Esophagus squamous epithelium (tissue), 5 donors: Measurements from ENCODE around the gene PRR35. TPM values are rescaled to one million over a fixed set of nuclear protein-coding genes. Genes with fewer than 3 reads are reported as not detected.

Experiments used
- DNase-seq: peaks from one replicate; lab custom pipeline; 2025; lab: John Stamatoyannopoulos, UW
- H3K27ac ChIP-seq, 4 donors: fragments of 200-600 bp; sonication (generic); one replicate each; pipeline ENCODE4 v1.5.1; 2016 to 2019; ENCODE audit warnings: mild to moderate bottlenecking in 1 of 4
- H3K27me3 ChIP-seq, 4 donors: fragments of 200-600 bp; sonication (generic); 1 replicate in 3 of 4; 2 replicates in 1 of 4; pipeline versions ENCODE4 v1.5.1 to v1.6.0; 2017 to 2021; ENCODE audit warnings: antibody characterized with exemption in 1 of 4
- H3K36me3 ChIP-seq, 3 donors: fragments of 200-600 bp; sonication (generic); one replicate each; pipeline ENCODE4 v1.5.1; 2016 to 2019
- H3K4me1 ChIP-seq, 3 donors: fragments of 200-600 bp; sonication (generic); one replicate each; pipeline ENCODE4 v1.5.1; 2017 to 2019
- H3K4me3 ChIP-seq, 4 donors: fragments of 200-600 bp; sonication (generic); 1 replicate in 3 of 4; 2 replicates in 1 of 4; pipeline ENCODE4 v1.5.1; 2016 to 2019; ENCODE audit warnings: mild to moderate bottlenecking in 2 of 4, moderate library complexity in 1 of 4
- H3K9me3 ChIP-seq, 3 donors: fragments of 200-600 bp; sonication (generic); one replicate each; pipeline ENCODE4 v1.5.1; 2016 to 2019
- POLR2A ChIP-seq, 4 donors: fragments of 450-650 bp; IDR thresholded peaks; one replicate each; pipeline ENCODE4 v1.6.1; 2017; ENCODE audit warnings: antibody characterized with exemption in 4 of 4, mild to moderate bottlenecking in 4 of 4, moderate library complexity in 3 of 4
- WGBS, 2 donors: methylation state at CpG; one replicate each; pipeline ENCODE4 v1.1.5; 2018; 5-methylcytosine and 5-hydroxymethylcytosine counted together
- intact Hi-C: fragments of 100-400 bp; cut with DNase I; formaldehyde crosslinking; loops from one replicate; pipeline ENCODE4 v1.15.0; 2022
- total RNA-seq, 4 donors: library from RNA; depleted of rRNA; stranded (reverse); fragments of >200 nt; gene quantifications; one replicate each; pipeline ENCODE4 v1.1.0, GENCODE V29; 2016
- TF ChIP-seq, protein P1 (sequence below), 6 experiments: fragments of 450-650 bp in 4 of 6; fragments of 200-600 bp in 2 of 6; sonication (generic) in 2 of 6; IDR thresholded peaks; one replicate each; pipeline ENCODE4 v1.5.1; 2016 to 2019; ENCODE audit warnings: antibody characterized with exemption in 6 of 6, mild to moderate bottlenecking in 4 of 6, moderate library complexity in 4 of 6
- donor health status: DM: yes; HTN: yes; CAD: no.

The PRR35 gene
- total RNA-seq, 4 donors from 2014 or later = not detected

DNA sequence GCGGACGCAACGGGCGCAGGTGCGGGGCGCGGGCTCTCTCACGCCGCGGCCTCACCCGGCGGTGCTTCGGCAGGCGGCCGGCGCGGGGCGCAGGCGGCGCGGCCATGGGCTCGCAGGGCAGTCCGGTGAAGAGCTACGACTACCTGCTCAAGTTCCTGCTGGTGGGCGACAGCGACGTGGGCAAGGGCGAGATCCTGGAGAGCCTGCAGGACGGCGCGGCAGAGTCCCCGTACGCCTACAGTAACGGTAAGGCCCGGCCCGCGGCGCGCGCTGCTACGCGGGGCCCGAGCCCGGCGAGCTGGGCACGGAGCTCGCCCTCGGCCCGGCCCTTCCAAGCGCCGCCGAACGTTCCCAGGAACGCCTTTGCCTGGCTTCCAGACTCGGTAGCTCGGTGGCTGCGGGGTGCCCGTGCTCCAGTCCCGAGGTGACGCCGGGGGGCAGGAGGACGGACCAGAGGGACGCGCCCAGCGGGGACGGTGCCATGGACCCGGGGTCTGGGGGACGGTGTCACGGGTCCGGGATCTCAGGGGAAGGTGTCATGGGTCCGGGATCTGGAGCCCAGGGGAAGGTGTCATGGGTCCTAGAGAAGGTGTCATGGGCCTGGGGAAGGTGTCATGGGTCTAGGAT, 30.1 kb downstream of the PRR35 start:
- H3K27ac ChIP-seq = peak overlapping the region; percentile 93 to 99 (median 96)
- H3K36me3 ChIP-seq = no peaks in the 10 kb centered on the region
- intact Hi-C loops = no loop called here
- TF ChIP-seq POLR2A (IDR thresholded peaks at IDR 0.05) = peak in 2 of 4 donors; percentile 34 to 38
- TF ChIP-seq, protein P1, sequence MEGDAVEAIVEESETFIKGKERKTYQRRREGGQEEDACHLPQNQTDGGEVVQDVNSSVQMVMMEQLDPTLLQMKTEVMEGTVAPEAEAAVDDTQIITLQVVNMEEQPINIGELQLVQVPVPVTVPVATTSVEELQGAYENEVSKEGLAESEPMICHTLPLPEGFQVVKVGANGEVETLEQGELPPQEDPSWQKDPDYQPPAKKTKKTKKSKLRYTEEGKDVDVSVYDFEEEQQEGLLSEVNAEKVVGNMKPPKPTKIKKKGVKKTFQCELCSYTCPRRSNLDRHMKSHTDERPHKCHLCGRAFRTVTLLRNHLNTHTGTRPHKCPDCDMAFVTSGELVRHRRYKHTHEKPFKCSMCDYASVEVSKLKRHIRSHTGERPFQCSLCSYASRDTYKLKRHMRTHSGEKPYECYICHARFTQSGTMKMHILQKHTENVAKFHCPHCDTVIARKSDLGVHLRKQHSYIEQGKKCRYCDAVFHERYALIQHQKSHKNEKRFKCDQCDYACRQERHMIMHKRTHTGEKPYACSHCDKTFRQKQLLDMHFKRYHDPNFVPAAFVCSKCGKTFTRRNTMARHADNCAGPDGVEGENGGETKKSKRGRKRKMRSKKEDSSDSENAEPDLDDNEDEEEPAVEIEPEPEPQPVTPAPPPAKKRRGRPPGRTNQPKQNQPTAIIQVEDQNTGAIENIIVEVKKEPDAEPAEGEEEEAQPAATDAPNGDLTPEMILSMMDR (IDR thresholded peaks at IDR 0.05) = peak in 1 of 6 experiments; percentile 23
- peaks cover 58 to 84% (median 65%) of the 10 kb centered on the region in 3 donors for H3K4me1 ChIP-seq
- H3K27me3 ChIP-seq = peaks cover 0 to 4% (median 0%) of the 10 kb centered on the region in 4 donors
- H3K4me3 ChIP-seq = peak overlapping the region; percentile 71 to 92 (median 76)
- DNase-seq = no peak
- no peaks in the 10 kb centered on the region for H3K9me3 ChIP-seq
- 0% methylated on average over 6 of the region's 71 CpGs; no CpG with 5 or more reads in 1 of the 2 donors for WGBS, 2 donors

DNA sequence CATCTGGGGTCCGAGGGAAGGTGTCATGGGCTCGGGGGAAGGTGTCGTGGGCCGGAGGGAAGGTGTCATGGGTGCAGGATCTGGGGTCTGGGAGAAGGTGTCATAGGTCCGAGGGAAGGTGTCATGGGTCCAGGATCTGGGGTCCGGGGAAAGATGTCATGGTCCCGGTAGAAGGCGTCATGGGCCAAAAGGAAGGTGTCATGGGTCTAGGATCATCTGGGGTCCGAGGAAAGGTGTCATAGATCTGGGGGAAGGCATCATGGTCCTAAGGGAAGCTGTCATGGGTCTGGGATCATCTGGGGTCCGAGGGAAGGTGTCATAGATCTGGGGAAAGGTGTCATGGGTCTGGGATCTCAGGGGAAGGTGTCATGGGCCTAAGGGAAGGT, 30.6 kb downstream of the PRR35 start:
- peaks cover 63 to 84% (median 68%) of the 10 kb centered on the region in 3 donors for H3K4me1 ChIP-seq

DNA sequence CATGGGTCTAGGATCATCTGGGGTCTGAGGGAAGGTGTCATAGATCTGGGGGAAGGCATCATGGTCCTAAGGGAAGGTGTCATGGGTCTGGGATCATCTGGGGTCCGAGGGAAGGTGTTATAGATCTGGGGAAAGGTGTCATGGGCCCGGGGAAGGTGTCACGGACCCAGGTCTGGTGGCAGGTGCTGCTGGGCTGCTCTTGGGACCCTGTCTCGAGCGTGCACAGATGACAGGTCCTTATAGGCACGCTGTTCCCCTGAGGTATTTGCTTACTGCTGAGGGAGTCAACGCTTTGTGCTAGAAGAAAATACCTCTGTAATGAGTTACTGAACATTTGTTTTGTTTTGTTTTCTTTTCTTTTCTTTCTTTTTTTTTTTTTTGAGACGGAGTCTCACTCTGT, 31.0 kb downstream of the PRR35 start:
- Histone ChIP-seq H3K9me3 (no peaks in the 10 kb centered on the region), H3K4me1 (peaks cover 63 to 84% (median 72%) of the 10 kb centered on the region in 3 donors), H3K4me3 (peak overlapping the region; percentile 71 to 92 (median 76)), H3K36me3 (peaks cover 0 to 1% (median 0%) of the 10 kb centered on the region in 3 donors), H3K27me3 (no peaks in the 10 kb centered on the region), H3K27ac (peak overlapping the region in 2 of 4 donors; percentile 93 to 95)
- DNase-seq = no peak
- intact Hi-C loops = no loop called here
- TF ChIP-seq, protein P1 (IDR thresholded peaks at IDR 0.05) = no peak
- TF ChIP-seq POLR2A (IDR thresholded peaks at IDR 0.05) = no peak
- whole genome bisulfite sequencing, 2 donors = 71 to 72% methylated on average over 8 of the region's 8 CpGs

More for the DNA sequence above, 30.6 kb downstream of the PRR35 start:
- Histone ChIP-seq H3K4me3 (peak overlapping the region; percentile 71 to 92 (median 76)), H3K36me3 (no peaks in the 10 kb centered on the region), H3K9me3 (no peaks in the 10 kb centered on the region), H3K27me3 (no peaks in the 10 kb centered on the region), H3K27ac (peak overlapping the region in 3 of 4 donors; percentile 93 to 99 (median 95))
- no peak for DNase-seq
- no peak for TF ChIP-seq POLR2A (IDR thresholded peaks at IDR 0.05)
- TF ChIP-seq, protein P1 (IDR thresholded peaks at IDR 0.05) = no peak
- WGBS, 2 donors = 41 to 46% methylated on average over 10 of the region's 10 CpGs
- intact Hi-C loops = no loop called here

DNA sequence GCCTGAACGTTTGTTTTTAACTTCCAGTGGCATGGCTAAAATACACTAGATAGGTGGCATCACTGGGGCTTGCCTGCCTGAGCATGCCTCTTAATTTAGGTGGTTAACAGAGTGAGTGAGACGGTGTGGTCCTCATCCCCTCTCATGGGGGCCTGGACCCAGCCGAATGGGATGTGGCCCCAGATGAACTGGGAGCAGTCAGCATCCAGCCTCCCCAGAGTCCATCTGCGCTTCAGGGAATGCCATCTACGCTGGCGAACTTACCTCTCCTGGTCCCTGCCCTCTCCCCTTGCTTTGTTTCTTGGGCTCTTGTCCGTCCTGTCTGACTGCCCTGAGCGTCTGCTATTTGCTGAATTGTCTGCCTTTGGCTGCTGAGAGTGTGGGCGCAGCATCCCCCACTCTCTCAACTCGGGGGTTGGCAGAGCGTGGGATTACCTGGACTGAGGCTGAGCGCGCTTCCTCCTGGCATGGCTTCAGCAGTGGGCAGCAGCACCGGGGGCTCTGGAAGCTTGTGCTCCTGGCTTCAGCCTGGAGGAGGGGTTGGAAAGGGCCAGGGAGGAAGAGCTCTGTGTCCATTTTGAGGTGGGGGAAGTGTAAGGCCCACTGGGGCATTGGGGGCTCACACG, 31.8 kb downstream of the PRR35 start:
- DNase-seq = no peak
- WGBS, 2 donors = 45 to 61% methylated on average over 4 to 10 of the region's 15 CpGs
- intact Hi-C loops = no loop called here
- Histone ChIP-seq H3K4me3 (peak overlapping the region in 3 of 4 donors; percentile 71 to 92 (median 80)), H3K9me3 (no peaks in the 10 kb centered on the region), H3K36me3 (peaks cover 0 to 9% (median 0%) of the 10 kb centered on the region in 3 donors), H3K27me3 (no peaks in the 10 kb centered on the region), H3K27ac (peak overlapping the region; percentile 76 to 95 (median 88)), H3K4me1 (peaks cover 62 to 83% (median 67%) of the 10 kb centered on the region in 3 donors)
- TF ChIP-seq POLR2A (IDR thresholded peaks at IDR 0.05) = no peak
- TF ChIP-seq, protein P1 (IDR thresholded peaks at IDR 0.05) = no peak
